Stimulated activated CD8-positive, alpha-beta memory T cell treated with anti-CD3 and anti-CD28 coated beads, Interleukin-15, amount 100 ng/mL, for 24 hours (primary cell): ENCODE results near the gene GRN.
"Not testable (repeated sequence)": the region's sequence is repeated elsewhere in the genome, so short reads cannot be mapped to it uniquely, and the experiment has no call there.

Source experiments
- DNase-seq: peaks from one replicate; pipeline ENCODE4 v3.0.0-alpha.2; 2020; ENCODE audit warnings: low read depth

The GRN gene

GRCh38 chr17:44321246-44322120 is 23.6 kb upstream of the GRN start:
- no peak for DNase-seq

GRCh38 chr17:44322236-44322895 is 22.7 kb upstream of the GRN start:
- DNase-seq: no peak

- no peak for DNase-seq
Observed at GRCh38 chr17:44323359-44324091, 21.6 kb upstream of the GRN start.

- DNase-seq: no peak
Observed at GRCh38 chr17:44324092-44324570, 21.0 kb upstream of the GRN start.

GRCh38 chr17:44324571-44325275 is 20.4 kb upstream of the GRN start, which contains the start of gene SLC25A39:
Gene SLC25A39 (minus strand): TSS chr17:44324823. CDS start chr17:44323562, 1,261 bp downstream.
- DNase-seq: peak; percentile 91

- peak; percentile 77 for DNase-seq
Observed at GRCh38 chr17:44326861-44327444, 18.1 kb upstream of the GRN start.

GRCh38 chr17:44327715-44328449 is 17.2 kb upstream of the GRN start:
- no peak for DNase-seq

- DNase-seq: not testable (repeated sequence)
Observed at GRCh38 chr17:44329516-44329915, 15.6 kb upstream of the GRN start.

- not testable (repeated sequence) for DNase-seq
Observed at GRCh38 chr17:44330263-44330662, 14.8 kb upstream of the GRN start.

- no peak for DNase-seq
Observed at GRCh38 chr17:44331249-44331760, 13.8 kb upstream of the GRN start.

- no peak for DNase-seq
Observed at GRCh38 chr17:44333371-44333770, 11.7 kb upstream of the GRN start.

GRCh38 chr17:44334315-44334714 is 10.8 kb upstream of the GRN start:
- no peak for DNase-seq

GRCh38 chr17:44334727-44335126 is 10.4 kb upstream of the GRN start:
- no peak for DNase-seq

- DNase-seq: no peak
Observed at GRCh38 chr17:44335564-44335963, 9.5 kb upstream of the GRN start.

- DNase-seq: no peak
Observed at GRCh38 chr17:44335968-44336367, 9.1 kb upstream of the GRN start.

- no peak for DNase-seq
Observed at GRCh38 chr17:44338702-44339101, 6.4 kb upstream of the GRN start.

GRCh38 chr17:44340553-44340952 is 4.5 kb upstream of the GRN start:
- DNase-seq: not testable (repeated sequence)

- DNase-seq: no peak
Observed at GRCh38 chr17:44343510-44344209, 1.4 kb upstream of the GRN start.

GRCh38 chr17:44345454-44346026 is 438 bp downstream of the GRN start:
- DNase-seq: no peak
